Activated T-helper 1 cell treated with anti-CD3 and anti-CD28 coated beads, Interleukin-2, amount 50 U/mL, for 16 hours (primary cell): ENCODE results near the gene VIM.

Experiments
- DNase-seq, 2 donors: peaks; one replicate each; pipeline ENCODE4 v3.0.0-alpha.2; 2020; ENCODE audit warnings: low read depth in 1 of 2, low spot score in 1 of 2

VIM gene

DNA sequence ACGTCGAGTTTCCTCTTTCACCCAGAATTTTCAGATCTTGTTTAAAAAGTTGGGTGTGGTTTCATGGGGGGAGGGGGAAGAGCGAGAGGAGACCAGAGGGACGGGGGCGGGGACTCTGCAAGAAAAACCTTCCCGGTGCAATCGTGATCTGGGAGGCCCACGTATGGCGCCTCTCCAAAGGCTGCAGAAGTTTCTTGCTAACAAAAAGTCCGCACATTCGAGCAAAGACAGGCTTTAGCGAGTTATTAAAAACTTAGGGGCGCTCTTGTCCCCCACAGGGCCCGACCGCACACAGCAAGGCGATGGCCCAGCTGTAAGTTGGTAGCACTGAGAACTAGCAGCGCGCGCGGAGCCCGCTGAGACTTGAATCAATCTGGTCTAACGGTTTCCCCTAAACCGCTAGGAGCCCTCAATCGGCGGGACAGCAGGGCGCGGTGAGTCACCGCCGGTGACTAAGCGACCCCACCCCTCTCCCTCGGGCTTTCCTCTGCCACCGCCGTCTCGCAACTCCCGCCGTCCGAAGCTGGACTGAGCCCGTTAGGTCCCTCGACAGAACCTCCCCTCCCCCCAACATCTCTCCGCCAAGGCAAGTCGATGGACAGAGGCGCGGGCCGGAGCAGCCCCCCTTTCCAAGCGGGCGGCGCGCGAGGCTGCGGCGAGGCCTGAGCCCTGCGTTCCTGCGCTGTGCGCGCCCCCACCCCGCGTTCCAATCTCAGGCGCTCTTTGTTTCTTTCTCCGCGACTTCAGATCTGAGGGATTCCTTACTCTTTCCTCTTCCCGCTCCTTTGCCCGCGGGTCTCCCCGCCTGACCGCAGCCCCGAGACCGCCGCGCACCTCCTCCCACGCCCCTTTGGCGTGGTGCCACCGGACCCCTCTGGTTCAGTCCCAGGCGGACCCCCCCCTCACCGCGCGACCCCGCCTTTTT lies at the start of gene VIM:
TSS of gene VIM (plus strand) at position 151 of the 925 bp plus-strand sequence. CDS start 1,182 bp downstream, outside the sequence.
- peak; percentile 72 to 75 for DNase-seq

DNA sequence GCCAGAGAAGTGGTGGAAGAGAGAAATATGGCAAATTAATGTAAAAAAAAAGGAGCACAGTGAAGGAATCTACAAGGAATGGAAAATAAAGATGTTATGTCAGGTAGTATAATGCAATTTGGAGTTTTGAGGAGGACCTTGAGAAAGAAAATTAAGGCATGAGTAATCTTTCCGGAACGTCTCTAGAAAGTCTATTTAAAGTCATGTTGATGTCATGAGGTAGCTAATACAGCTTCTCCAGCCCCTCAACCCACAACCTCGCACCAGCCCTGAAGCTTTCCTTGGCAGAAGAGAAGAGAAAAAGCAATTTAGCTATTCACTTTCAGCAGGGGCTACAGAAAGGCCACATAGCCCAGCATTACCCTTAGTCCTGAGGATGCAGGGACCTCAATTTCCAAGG lies 49.0 kb upstream of the VIM start:
- no peak for DNase-seq

DNA sequence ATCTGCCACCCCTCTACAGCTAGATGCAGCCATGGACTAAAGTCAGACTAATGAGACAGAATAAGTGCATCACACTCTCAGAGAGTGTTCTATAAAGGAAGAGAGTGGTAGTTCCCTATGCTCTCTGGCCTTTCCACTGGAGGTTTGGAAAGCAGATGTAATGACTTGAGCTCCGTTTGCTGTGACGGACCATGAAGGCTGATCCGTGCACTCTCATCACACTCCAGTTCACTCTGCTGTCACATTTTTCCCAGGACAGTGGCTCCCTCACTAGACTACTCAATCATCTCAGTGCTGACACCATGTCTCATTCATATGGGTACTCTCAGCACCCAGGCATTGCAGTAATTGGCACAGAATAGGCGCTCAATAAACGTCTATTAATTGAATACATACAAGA lies 46.9 kb upstream of the VIM start:
- no peak for DNase-seq

DNA sequence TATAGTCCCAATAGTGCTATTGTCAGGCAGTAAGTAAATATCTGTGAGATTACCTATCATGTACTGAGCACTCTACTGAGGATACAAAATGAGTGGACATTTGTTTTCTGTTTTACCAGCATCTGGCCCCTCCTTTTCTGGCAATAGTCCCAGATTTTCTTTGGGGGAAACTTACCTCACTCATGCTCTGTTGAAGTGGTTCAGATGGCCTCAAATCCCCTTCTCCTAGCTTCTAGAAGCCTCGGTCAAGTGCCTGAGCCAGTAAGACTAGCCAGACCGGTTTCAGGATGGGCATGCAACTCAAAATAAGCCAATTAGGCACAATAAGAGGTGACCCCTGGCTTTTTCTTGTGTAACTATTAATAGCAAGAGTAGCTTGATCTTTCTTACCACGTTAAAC lies 46.3 kb upstream of the VIM start:
- no peak for DNase-seq

DNA sequence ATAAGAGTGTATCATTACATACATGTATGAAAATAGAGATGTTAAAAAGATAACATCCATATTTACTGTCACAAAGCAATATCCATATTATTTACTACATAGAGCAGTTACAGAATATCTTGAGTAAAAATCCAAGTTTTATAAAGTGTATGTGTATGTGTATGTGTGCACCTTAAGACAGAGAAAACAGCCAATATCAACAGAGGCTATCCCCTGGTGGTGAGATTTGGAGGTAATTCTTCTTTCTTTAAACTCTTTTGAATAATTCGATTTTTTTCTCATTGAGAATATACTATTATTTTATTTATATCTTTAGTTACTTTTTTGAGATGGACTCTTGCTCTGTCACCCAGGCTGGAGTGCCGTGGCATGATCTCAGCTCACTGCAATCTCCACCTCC lies 44.9 kb upstream of the VIM start:
- DNase-seq, result no peak

DNA sequence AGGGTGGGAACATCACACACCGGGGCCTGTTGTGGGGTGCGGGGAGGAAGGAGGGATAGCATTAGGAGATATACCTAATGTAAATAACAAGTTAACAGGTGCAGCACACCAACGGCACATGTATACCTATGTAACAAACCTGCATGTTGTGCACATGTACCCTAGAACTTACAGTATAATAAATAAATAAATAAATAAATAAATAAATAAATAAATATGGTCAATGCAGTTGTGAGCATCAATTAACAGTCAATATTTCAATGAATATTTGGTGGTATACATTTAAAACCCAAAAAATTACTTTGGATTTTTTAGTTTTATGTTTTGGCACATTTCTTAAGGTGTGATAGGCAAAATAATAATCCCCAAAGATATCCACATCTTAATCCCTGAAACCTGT lies 42.2 kb upstream of the VIM start:
- DNase-seq, result no peak

DNA sequence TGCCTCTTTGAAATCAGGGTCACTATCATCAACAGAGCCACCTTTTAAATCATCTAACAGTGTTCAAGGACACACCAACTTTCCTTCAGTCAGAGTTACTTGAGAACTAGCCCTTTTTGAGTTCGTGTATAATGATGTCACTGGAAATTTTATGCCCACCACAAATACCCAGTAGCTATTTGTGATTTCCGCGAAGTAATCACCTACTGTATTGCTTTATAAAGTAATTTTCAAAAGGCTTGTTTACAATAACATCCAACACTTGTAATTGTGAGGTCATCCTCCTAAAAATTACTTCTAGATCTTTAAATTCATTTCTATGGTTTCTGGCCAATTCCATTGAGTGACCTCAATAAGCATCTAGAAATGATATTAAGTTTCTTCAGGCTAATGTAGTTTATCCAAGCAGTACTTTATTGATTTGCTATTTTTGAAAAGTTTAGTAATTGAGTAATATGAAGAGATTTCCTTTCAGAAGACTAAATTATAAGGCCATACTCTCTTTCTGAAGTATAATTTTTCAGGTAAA lies 39.3 kb upstream of the VIM start:
- no peak for DNase-seq

DNA sequence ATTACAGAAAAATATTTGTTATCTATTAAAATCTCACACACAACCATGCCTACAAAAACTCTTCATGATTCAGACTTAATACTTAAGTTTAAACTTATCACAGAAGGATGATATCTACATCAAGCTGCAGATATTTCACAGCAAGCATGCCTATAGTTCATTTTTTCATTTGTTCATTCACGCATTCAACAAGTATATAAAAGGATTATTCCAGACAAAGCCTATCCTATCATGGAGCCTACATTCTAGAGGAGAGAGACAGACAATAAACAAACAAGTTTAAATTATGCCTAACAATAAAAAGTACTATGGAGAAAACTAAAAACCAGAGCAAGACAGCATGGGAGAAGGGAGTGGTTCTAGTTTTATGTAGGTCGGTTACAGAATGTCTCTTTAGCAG lies 37.4 kb upstream of the VIM start:
- no peak for DNase-seq

DNA sequence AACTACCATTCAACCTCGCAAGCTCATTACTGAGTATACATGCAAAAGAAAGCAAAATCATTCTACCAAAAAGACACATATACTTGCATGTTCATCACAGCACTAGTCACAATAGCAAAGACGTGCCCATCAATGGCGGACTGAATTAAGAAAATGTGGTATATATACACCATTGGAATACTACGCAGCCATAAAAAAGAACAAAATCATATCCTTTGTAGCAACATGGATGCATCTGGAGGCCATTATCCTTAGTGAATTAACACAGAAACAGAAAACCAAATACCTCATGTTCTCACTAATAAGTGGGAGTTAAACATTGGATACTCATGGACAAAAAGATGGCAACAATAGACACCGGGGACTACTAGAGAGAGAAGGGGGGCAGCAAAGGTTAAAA lies 33.0 kb upstream of the VIM start:
- no peak for DNase-seq

DNA sequence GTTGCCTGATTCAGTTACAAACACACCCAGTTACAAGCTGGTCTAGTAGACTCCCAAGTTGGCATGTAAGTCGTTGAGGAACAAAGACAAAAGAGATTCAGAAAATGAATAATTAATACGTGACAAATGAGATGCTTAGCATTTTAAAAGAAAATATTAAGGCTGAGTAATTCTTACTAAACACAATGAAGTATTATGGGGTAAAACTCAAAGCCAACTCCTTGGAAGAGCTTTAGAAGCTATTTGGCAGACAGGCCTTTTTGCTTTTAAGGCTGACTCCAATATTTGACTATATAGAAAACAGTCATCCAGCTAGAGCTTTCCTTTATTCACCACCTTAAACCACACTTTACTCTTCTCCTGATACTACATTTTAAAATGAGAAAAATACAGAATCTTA lies 32.0 kb upstream of the VIM start:
- DNase-seq, result no peak

DNA sequence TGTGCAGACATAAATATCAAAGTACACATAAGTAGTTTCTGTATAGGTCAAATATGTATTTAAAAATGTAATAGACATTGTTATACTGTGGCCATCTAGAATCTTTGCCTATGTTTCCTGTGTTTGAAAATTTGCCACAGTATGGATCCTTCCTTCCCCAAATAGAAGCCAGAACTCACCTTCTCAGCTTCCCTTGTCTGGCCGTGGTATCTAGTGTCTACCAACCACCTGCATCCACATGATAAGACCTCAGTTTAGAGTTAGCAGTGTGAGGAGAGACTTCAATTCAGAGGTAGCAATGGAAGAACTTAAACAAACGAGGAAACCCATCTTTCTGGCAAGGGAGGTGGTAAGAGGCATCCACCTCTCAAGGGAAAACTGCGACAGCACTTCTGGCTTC lies 31.5 kb upstream of the VIM start:
- DNase-seq, result no peak

DNA sequence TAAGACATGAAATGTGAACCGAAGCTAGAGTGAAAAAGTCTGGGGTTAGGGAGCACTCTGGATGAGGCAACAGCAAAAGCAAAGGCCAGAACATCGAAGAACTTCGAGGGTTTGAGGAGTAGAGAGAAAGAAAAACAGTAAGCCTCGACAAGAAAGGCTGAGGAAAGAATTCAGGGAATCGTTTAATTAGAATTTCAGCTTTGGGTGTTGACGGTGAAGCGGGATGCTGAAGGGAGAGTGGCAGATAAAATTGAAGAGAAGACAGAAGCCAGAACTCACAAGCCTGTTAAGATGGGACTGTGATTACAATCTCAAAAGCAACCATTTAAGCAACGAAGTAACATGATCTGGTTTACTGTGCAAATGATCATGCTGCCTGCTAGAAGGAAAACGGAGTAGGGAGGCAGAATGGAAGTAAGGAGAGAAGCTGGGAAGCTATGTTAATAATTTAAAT lies 28.7 kb upstream of the VIM start:
- DNase-seq, result no peak

DNA sequence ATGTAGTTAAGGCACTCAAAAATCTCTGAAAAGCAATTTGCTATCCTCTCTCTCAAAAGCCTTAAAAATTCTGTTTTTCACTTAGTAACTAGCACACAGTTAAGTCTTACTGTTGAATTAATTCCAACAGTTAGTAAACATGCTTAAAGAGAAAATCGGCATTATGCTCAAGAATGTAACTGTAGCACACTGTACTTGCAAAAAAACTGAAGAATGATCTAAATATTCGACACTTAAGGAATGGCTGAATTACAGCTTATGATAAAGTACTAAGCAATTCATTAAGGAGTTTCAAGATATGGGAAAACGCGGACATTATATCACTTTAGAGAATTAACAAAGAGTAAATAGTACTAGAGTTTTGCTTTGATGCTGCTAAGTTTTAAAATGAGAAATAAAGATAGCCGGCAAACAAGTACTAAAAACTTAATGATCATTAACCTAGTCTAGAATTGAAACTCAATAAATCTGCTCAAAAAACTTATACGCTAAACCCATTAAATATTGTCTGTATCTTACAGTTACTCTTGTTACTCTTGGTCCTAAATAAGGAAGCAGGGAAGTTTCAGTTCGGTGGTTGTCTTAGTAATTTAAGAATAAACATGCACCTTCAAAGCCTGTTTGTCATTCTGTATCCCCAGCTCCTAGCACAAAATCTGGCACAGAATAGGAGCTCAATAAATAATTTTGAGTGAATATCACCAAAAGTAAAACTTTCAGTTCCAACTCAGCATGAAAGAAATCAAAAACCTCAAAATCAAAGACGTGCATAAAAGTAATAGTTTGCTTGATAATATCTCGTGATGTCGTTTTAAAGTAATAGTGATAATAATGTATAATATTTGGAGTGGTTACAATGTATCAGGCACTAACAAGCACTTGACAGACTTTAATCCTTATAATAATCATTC lies 27.8 kb upstream of the VIM start:
- DNase-seq, result no peak

DNA sequence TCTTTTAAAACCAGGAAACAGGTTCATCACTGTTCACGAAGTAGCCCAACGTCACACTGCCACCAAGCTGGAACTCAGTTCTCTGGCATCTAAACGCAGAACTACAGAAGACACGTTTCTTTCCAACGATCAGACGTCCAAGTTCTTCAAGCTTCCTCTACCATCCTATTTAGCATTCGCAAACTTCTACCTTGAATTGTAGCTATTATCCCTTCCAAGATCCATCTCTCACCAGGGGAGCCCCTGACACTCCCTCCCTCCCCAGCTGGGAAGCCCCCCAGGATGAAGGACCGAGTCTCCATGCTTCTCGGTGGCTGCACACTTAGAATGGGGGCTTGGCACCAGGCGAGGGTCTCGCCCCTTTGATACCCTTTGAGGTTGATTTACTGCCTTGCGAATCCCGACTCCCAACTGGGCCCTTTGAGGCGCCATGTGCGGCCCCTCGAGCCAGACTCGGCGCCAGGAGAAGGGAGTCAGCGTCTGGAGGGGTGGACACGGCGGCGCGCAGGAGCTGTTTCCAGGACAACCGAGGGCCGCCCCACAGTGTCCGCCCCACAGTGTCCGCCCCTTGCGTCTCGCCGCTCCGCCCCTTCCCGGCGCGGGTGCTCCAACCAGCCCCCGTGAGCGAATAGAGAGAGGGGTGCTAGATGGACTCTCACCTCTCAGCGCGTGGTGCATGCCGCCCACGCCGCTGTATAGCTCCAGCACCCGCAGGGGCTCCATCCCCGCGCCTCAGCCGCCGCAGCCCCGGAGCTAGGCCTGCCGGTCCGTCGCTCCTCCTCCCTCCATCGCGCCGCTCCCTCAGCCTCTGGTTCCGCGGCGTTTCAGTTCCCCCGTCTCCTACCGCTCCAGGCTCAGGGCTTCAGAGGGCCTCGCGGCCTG lies 26.9 kb upstream of the VIM start, which contains the start of gene TRDMT1:
TSS of gene TRDMT1 (minus strand) at position 761 of the 882 bp plus-strand sequence. CDS start at position 723, 38 bp downstream.
- DNase-seq, result peak; percentile 51 to 65

DNA sequence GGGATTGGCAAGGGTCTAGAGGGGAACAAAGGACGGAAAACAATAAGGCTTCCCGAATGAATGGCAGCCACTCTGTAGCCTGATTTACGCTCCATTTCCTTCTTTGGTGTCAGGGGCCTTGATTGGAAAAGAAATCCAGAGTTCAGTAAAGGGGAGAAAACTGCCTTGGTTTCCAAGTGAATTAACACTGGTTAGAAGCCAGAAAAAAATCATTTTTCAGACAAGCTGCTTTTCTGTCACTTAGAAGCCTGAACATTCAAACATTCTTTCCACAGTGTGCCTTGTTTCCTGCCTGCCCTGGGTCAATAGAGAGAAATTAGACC lies 26.3 kb upstream of the VIM start:
- DNase-seq, result no peak

DNA sequence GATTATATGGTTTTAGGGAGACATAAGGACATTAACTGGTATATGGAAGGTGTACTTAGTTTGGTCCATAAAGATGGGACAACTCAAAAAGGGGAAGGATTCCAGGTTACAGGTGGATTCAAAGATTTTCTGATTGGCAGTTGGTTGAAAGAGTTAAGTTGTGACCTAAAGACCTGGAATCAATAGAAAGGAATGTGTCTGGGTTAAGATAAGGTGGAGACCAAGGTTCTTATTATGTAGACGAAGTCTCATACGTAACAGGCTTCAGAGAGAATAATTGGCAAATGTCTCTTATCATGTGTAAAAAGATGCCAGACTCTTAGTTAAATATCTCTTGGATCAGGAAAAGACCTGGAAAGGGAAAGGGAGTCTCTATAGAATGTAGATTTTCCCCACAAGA lies 25.5 kb upstream of the VIM start:
- DNase-seq, result no peak

DNA sequence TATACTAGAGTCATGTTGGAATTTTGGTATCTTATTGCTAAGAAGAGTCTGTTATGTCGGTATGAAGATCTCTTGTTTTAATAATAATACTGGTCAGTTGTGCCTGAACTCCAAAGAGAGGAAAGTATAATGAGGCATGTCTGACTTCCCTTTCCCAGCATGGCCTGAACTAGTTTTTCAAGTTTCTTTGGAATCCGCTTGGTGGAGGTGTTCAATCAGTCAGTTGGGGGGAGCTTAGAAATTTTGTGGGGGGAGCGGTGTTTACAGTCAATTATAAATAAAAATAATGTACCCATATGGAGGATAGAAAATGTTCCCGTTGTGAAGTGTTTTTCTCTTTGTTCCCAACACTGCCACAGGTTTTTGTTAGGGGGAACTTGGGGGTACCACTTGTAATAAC lies 25.0 kb upstream of the VIM start:
- no peak for DNase-seq

DNA sequence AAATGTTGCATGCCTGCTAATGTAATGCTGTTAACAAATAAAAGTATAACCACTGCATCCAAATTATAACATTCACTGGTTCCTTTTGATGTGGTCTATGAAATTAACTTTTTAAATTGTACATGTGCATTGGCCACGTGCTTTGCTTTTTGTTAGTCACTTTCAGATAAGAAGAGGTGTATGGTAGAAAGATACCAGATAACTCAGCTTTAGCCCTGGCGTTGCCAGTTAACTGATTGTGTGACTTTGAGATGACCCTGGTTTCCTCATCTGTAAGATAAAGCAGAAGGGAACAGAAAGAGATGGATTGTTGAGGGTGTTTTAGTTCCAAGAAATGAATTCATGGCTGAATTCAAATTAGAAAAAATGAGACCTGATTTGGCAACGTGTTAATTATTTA lies 24.6 kb upstream of the VIM start:
- no peak for DNase-seq

DNA sequence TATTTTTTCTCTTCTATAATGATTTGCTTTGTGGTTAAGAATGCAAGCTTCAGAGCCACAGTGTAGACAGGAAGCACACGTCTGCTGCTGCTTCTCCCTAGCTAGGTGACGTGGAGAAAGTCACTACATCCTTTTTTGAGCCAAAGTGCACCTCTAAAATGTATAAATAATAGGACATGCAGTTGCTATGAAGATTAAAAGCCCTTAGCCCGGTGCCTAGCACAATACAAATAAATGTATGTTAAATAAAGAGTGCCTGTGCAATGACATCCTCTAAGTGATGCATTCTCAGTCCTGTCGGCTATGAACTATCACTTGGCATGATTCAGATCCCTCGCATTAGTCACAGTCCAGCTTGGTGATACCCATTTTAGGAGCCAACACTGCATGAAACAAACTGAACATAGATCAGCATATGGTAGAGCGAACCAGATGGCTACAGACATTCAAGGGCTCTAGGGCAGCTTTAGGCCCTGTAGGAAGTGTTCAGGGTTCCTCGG lies 21.8 kb upstream of the VIM start:
- peak in 1 of 2 donors; percentile 11 for DNase-seq

DNA sequence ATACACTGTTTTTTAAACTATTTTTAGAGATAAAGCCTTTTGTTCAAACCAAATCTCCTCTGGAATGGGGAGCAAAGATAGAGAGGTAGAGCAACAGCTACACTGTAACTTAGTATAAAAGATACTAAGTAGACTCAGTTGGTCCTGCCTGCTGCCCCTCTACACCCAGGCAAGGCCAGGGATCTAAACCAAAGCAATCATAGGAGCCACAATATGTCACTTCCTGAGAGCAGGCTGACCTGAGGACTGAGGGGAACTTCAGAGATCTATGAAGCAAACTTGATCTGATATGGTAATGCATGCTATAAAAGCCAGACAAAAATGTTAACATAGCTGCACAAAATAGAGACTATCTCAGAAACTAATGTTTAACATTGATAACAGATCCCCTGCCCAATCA lies 19.6 kb upstream of the VIM start:
- no peak for DNase-seq

DNA sequence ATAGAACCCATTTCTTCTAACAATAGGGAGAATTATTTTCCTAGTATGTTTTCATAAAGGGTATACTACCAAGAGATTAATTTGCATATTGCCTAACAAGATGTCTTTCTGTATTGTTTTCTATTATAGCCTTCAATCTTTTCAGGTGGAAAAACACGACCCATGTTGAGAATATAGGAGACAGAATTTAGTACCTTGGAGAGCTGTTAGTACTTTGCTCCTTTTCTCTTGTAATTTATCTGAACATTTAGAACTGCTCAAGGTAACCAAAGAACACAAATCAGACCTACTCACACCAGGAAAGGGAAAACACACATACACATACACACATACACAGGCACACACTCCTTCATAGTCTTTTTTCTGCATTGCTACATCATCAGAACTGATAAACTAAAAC lies 18.7 kb upstream of the VIM start:
- DNase-seq, result no peak
